ENCODE measurements around the gene APCDD1.
A peak's percentile ranks its signal among the peaks of the same experiment; 100 is the strongest.

The APCDD1 gene

DNA sequence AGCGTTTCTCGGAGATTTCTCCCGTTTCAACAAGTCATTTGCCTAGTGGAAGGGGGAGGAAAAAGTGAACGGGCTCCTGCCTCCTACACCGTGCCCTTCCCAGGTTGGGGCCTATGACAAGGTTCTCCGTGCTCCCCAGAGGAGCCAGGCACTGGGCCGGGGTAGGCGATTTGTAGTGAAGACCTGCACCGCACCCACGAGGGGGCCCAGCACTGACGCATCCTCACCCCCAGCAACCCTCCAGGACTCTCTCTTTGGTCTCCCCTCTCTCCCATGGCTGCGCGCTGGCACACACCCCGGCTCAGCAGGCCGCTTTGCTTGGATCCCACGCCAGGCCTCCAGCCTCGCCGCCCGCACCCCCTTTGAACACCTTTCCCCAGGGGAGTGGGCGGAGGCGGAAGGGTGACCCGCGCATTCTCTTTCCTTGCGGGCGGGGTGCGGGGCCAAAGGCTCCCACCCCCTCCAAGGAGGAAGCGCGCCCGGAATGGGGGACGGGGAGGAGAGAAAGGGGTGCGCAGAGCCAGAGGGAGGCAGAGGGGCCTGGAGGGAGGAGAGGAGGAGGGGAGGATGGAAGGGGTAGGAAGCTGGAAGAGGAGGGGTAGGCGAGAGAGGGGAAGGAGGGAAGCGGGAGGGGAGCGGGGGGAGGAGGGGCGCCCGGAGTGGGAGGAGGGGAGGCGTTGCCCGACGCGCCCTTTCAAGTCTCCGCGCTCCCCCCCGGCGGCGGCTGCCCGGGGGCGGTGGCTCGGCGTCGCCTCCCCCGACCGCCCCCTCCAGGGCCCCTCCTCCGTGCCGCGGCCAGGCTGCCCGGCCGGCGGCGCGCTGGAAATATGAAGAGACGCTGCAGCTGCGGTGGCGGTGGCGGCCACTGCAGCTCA lies at the start of gene APCDD1:
Gene APCDD1 (plus strand): TSS at position 830 of the 875 bp plus-strand sequence. CDS start 347 bp downstream, outside the sequence.
- peak; percentile 87 for DNase-seq (ENCODE audit: low spot score)

DNA sequence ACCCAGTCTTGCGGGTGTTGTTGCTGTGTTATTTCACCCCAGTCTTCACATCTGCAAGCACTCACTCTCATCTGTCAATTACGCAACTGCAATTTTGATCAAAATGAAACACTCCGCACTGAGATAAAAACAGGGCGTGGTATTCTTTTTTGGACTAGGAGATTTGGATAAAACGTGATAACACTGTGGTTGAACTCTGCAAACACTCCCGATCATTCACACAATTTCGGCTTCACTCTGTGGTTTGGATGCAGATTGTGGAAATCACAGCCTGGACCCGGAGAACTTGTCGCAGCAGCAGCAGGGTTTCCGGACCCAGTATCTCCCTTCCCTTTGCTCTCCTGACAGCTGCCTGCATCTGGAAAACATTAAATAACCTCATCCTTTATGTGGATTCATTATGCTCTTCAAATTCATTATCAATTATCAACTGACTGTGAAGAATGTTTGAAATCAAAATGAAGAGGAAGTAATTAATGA lies 49.4 kb upstream of the APCDD1 start:
- no peak for DNase-seq (ENCODE audit: low spot score)

DNA sequence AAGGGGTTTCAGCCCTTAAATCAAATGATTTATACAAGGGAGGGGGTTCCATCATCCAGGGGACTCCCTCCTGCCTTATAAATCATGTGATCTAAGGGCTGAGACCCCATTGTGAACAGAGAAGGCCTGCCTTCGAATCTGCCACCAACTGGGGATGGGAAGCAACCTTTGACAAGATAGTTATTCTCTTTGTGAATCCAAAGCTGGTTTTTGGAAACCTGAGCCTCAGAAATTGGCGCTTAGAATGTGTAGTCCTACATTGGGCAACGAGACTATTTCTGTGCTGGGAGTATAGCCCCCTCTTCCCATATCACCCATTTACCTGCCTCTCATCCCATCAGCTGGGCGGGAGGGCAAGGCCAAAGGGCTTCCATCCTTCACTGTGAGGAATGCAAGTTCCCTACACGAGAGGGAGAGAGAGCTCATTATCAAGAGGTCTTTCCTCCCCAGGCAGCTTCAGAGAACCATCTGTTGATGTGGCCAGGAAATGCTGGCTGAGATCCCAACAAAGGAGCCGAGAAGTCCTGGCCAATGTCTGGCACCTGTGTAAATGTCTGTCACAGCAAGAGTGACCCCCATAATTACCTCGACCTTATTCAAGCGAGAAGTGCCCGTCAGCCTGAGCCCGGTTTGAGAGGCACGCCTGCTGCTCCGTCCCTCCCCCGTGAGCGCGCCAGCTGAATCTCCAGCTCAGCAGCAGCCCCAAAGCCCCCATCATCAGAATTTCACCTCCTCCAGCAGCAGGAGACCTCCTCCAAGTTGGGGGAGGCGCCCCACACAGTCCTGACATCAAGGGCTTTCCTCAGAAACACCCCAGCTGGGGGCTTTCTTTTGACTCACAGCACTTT lies 48.4 kb upstream of the APCDD1 start:
- DNase-seq (ENCODE audit: low spot score): no peak

DNA sequence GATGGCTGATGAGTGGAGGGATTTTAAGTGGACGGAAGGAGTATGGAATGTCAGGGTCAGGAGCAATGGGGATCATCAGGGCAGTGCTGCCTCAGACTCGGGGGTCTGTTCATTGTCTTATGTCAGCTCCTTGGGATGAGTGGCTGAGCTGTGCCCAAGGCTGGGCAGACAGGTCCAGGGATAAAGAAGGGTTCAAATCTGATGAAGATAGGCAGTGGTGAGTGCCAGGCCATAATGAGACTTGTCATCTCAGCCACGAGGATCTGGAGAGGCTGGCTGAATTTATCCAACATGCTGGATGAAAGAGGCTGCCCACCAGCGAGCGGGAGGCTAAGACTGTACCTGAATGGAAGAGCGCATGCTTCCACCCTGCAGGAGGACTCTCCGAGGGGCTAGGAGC lies 46.3 kb upstream of the APCDD1 start:
- DNase-seq (ENCODE audit: low spot score): no peak

DNA sequence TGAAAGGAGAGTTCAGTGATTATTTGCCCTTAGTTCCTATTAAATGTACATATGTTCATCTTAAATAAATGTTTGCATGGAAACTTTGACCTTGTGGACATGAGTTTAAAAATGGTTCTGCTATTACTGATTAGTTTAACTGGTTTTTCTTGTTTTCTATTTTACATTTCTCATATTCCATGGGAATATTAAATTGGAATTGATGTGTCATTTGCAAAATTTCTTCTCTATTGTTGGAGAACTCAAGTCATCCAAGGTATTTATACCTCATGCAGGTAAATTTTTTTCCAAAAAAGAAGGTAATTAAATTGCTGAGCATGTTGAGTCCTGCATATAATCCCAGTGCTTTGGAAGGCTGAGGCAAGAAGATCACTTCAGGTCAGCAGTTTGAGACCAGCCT lies 45.4 kb upstream of the APCDD1 start:
- no peak for DNase-seq (ENCODE audit: low spot score)

DNA sequence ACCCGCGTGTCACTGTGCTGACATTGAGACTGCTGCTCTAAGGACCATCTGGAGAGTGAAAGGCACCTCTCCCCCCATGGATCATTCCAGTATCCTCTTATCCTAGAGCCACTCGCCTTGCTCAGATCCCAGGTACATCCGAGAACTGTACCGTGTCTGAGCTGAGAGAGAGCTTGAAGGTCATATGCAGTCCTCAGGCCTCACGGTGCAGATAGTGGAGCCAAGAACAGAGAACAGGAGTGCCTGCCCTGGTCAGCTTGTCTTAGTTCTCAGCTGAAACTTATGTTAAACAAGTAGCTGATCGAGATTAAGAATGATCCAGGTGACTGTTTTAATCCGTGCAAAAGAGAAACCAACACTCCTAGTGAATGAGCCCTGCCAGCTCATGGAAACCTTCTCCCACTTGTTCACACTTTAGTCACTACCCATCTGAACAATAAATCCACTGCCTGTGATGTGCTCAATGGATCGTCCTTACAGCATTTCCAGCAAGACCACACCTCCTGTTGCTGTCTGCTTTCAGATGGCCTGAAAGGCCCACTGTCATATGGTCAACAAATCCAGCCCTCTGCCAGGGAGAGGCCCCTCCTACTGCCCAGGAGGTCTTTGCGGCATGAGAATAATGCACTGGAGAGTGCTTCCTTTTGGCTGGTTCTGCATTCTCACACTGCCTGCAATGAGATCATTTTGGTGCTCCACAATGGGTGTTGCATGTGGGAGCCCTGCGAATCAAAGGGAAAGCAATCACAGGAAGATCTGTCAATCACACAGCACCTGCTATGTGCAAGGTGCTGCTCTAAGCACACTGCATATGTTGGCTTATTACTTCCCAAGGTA lies 43.7 kb upstream of the APCDD1 start:
- DNase-seq (ENCODE audit: low spot score): no peak

DNA sequence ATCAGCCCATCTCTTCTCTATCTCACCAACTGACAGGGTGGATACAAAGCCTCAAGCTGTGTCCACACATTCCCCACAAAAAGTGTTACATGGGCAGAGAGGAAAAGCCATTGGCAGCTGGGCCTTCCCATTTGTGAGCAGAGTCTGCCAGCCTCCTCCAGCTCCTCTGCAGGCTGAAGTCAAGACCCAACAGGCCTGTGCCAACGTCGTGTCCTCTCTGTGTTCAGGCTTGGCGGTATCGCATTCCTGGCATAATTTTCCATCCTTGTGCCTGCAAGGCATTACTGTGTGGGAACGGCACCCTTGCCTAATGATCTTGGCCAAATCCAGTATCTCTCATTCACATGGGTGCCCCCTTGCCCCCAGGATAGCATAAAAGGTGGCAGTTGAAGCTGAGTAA lies 41.5 kb upstream of the APCDD1 start:
- DNase-seq (ENCODE audit: low spot score): no peak

DNA sequence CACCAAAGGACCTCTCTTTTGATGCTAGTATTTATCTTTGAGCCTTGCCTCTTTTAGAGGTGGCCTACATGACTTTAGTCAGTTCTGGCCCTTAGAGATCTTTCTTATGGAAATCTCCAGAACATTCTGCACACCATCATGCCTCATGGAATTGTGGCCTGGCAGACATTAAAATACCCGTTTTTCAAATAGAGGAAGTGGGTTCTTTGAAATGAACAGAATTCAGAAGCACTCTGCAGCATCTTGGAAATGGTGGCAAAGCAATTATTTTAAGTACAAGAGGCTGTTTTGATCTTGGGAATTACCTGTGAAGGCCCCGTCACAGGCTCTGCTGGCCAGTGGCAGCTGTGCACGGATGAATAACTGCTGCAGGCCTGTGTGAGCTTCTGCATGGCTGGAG lies 40.7 kb upstream of the APCDD1 start:
- DNase-seq (ENCODE audit: low spot score): no peak

DNA sequence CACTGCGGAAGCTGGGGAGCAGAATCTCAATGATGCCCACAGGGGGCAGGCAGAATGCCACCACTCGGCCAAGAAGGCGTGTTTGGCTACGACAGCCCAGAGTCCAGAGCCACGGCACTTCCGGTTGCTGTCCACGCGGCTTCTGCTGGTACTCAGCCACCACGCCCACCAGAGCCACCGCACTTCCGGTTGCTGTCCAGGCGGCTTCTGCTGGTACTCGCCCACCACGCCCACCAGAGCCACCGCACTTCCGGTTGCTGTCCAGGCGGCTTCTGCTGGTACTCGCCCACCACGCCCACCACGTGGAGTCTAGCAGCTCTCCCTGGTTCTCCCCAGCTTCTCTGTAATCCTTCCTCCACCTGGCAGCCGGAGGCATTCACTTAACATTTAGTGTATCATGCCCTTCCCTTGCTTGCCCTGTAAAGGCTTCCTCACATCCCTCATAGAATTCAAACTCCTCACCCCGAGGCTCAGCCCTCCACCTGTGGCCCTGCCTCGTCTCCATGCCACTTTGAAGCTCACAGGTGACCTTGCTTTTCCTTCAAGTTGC lies 40.1 kb upstream of the APCDD1 start:
- DNase-seq (ENCODE audit: low spot score): no peak

DNA sequence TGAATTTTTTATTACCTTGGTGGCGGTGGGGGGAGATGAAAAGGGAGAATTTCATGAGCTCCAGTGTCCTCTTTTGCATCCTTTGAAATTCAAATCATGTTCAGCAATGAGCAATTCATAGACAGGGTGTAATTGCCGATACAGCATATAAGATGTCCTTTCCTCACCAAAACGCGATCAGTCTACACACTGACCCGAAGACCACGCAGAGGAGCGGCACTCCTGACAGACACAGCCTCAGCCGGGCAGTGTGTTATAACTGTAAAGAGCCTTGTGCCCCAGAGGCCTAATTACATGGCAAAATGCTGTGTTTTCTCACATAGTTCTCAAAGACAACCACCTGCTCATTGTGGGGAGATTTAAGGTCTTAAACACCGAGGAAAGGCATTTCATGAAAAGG lies 38.4 kb upstream of the APCDD1 start:
- DNase-seq (ENCODE audit: low spot score): no peak

DNA sequence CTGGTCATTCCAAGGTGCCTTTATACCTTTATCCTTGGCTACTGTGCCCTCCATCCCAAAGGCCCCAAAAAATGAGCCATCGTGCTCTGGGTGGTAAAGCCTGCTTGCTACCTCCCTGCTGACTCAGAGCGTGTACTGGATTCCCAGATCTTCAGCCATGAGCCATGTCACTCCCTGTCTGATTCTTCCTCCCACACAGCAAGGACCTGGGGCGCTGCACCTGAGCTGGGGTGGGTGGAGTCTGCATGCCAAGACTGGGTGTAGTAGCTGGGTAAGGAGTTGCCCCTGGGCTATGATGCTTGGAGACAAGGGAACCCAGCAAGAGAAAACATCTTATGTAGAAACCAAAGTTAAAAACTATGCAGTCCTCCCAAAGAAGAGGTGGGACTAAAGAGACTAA lies 37.2 kb upstream of the APCDD1 start:
- DNase-seq (ENCODE audit: low spot score): no peak

DNA sequence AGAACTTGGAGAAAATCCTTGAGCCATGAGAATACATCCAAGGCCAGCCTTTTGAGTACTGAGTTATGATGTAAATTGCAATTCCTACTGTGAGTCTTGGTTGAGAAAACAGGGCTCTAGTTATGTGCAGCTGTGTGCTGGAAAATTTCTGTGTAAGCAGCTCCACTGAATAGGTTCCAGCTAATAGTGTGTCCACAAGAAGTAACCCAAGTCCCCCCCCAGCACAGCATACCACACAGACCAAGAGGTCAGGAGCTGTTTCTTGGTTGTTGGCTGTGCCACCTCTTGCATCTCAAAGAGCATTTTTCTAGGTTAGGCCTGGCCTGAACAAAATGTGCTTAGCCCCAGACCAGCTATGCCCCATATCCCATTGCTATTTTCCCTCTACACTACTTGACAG lies 36.8 kb upstream of the APCDD1 start:
- peak; percentile 2 for DNase-seq (ENCODE audit: low spot score)

DNA sequence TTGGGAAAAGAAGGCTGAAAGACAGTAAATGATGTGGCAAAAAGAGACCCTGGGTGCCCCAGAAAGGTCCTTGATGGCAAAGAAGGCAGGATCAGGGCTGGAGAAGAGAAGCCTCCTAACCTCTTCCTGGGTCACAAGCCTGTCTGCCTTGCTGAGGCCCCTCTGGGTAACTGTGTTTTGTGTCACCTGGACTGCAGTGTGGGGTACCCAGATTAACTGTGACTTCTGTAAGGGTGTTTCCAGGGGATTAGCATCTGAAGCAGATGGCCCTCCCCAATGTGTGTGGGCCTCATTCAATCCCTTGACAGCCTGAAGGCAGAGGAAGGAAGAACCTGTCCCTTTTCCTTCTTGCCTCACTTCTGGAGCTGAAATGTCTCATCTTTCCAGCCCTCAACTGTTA lies 35.6 kb upstream of the APCDD1 start:
- no peak for DNase-seq (ENCODE audit: low spot score)

DNA sequence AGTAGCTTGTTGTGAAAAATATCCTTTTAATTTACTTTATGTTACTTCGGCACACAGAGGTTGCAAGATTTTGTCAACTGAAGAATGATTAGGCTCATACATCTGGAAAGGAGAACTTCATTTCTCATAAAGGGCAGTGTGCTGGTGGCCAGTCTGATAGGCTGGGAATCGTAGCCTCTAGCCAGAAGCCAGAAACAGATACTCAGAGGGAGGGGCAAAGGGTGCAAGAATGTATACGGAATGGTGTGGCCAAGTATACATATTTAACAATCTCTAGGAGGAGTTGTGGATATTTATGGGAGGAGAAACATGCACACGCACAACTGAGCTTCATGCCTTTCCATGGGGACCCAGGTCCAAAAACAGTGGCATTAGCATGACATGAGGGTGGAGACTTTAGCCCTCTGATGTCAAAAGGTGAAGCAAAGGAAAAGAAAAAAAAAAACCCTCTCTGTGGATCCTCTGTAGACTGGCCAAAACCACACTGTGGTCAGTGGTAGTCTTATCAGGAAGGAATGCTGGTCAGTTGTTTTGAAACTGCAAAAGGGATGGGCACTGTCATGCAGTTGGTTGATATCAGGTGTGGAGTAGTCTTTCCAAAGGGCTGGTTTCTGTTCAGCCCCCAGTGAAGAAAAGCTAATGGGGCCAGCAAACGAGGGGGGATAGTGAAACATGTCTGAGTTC lies 34.9 kb upstream of the APCDD1 start:
- no peak for DNase-seq (ENCODE audit: low spot score)

DNA sequence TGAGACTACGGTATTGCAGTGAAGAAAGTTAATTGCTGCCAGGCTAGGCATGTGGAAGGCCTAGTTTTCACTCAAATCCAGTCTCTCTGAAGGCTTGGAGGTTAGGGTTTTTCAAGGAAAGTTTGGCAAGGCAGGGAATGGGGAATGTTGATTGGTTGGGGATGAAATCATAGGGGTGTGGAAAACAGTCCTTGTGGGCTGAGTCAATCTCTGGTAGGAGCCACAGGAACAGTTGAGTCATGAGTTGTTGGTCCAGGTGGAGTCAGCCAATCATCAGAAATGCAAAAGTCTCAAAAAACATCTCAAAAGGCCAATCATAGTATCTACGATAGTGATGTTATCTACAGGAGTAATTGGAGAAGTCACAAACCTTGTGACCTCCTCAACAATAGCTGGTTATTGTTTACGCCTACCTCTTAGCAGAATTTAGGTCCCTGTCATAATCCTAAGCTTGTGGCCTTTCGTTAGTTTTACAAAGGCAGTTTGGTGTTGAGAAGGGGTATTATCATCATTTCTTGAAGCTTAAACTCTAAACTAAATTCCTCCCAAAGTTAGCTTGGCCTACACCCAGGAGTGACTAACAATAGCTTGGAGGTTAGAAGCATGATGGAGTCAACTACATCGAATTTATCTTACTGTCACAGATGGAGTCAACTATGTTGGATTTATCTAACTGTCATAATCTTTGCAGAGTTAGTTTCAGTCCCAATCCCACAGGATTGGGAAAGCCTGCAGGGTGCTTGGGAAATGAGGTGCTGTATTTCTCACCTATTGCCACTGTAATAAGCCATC lies 33.7 kb upstream of the APCDD1 start:
- DNase-seq (ENCODE audit: low spot score): no peak

DNA sequence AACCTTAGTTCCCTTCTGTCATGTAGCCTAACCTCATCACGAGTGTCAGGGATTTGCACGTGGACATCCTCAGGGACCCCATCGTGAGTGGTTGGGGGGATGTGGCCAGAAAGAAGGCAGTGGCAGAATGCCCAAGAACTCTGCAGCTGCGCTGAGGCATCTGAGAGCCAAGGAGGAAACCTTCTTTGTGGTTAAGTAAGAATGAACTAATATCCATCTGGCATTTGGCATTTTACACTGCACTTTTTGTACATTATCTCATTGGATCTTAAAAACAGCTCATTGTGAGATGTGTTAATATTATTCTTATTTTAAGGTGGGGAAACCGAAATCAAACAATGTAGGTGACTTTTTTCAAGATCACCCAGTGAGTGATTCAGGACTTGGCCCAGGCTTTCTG lies 32.6 kb upstream of the APCDD1 start:
- no peak for DNase-seq (ENCODE audit: low spot score)

DNA sequence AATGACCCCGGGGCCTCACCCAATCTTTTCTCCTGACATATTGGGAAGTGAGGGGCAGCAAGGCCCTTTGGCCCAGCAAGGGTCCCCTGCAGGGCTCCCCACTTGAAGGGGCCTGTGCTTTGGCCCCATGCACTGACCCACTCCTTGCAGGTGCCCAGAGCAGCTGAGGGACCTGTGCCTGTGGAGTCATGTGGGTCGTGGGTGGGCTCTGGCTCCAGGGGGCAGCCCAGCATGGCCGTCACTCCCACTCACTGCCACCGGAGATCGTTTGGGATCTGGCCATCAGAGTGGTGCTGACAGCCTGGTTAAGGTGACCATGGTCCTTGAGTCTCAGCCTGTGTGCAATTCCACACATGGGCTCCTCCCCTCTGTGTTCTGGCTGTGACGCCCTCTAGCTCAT lies 31.7 kb upstream of the APCDD1 start:
- DNase-seq (ENCODE audit: low spot score): no peak

DNA sequence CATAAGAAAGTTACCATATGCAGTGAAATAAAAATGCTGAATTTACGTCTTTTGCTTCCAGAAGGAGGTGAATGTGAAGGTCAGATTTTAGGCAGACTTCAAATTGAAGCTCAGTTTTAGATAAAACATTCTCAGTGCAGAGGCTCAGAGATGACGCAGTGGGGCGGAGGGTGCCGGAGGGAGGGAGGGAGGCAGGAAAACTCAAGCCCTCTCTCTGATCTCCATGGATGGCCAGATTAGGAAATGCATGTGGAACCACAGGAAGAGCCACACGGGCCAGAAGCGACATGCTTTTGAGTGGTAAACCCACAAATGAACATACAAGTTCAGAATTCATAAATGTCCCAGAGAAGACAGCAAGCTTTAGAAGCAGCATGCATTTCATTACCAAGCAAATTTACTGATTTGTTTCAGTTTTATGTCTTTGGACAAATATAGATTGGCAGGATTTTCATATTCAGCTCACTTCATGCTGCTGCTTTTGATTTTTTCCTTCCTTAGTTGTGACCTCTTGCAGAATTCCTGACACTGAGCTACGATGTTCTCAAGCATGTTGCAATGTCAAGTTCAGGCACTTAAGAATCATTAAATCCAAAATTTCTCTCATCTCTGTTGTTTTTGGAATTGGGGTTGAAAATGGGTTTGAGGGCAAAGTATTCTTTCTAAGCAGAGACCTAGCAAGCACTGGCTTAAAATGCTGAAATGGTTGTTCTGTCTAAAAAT lies 29.7 kb upstream of the APCDD1 start:
- no peak for DNase-seq (ENCODE audit: low spot score)

DNA sequence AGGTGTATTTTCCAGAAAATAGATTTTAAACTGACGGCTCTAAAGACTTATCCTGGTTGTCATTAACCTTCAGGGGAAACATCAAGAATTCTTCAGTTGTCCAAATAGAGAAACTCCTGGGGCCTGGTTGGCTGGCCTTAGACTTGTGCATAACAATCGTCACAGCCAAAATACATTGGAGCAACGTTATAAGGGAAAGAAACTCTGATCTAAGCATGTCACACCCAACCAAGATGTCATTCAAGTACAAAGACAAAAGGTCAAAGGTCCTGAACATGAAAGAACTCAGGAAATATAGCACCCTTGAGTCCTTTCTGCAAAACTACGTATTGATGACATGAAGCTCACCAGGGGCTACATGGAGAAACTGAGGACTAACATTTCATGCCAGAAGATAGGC lies 23.8 kb upstream of the APCDD1 start:
- DNase-seq (ENCODE audit: low spot score): no peak

DNA sequence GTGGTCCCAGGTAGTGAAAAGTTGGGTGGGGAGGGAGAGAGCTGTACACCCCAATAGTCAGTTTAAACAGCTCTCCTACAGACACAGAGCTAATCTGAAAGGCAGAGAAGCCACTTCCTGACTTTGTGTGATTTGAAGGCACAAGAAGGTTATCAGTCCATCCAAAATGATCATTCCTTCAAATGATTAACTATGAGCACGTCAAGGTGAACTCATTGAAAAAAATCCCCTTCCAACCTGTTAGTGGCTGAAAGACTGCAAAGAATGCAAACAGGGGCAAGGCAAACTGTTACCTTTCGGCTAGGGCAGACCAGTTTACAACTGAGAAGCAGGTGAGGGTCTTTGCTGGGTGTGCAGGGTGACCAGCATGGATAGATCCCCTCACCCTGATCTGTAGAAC lies 22.8 kb upstream of the APCDD1 start:
- DNase-seq (ENCODE audit: low spot score): no peak

Measured in left forelimb (tissue), 1 donor.